Loucy (cell line): ENCODE data around the gene LRRC46.

Experiments used
- H2AFZ ChIP-seq: fragments of 200-600 bp; sonication (generic); 2 replicates; pipeline ENCODE4 v1.6.0; 2016; ENCODE audit warnings: antibody characterized with exemption, mild to moderate bottlenecking, low read length, moderate library complexity
- H3F3A ChIP-seq: fragments of 200-600 bp; 2 replicates; pipeline ENCODE4 v1.6.0; 2016; ENCODE audit warnings: antibody characterized with exemption, low read depth, mild to moderate bottlenecking
- H3K27me3 ChIP-seq: fragments of 200-600 bp; sonication (generic); 2 replicates; pipeline ENCODE4 v1.6.1; 2014; ENCODE audit warnings: low read length, mild to moderate bottlenecking; ENCODE audit not compliant: insufficient read depth, poor library complexity, severe bottlenecking
- H3K36me3 ChIP-seq: fragments of 200-600 bp; sonication (generic); 2 replicates; pipeline ENCODE4 v1.6.1; 2016; ENCODE audit warnings: low read length; ENCODE audit not compliant: insufficient read depth
- H3K4me1 ChIP-seq: fragments of 200-600 bp; sonication (generic); 2 replicates; pipeline ENCODE4 v1.5.1; 2014; ENCODE audit warnings: low read length, mild to moderate bottlenecking; ENCODE audit not compliant: insufficient read depth, poor library complexity, severe bottlenecking
- H3K4me2 ChIP-seq: fragments of 200-600 bp; sonication (generic); 2 replicates; pipeline ENCODE4 v1.6.0; 2014; ENCODE audit warnings: antibody characterized with exemption, low read length, low read depth, mild to moderate bottlenecking; ENCODE audit not compliant: poor library complexity, severe bottlenecking
- H3K4me3 ChIP-seq: fragments of 200-600 bp; sonication (generic); 2 replicates; pipeline ENCODE4 v1.5.1; 2014; ENCODE audit warnings: low read length, mild to moderate bottlenecking, mixed read lengths; ENCODE audit not compliant: poor library complexity, severe bottlenecking
- H3K79me2 ChIP-seq: fragments of 200-600 bp; sonication (generic); 2 replicates; pipeline ENCODE4 v1.6.1; 2014; ENCODE audit warnings: low read length; ENCODE audit not compliant: insufficient read depth
- H3K9ac ChIP-seq: fragments of 200-600 bp; sonication (generic); 2 replicates; pipeline ENCODE4 v1.6.0; 2014; ENCODE audit warnings: mild to moderate bottlenecking, low read depth, low read length, moderate library complexity; ENCODE audit not compliant: poor library complexity, severe bottlenecking
- H3K9me2 ChIP-seq: fragments of 200-600 bp; sonication (generic); replicated peaks from 2 replicates; pipeline ENCODE4 v1.6.1; 2016; ENCODE audit warnings: low read depth, low read length, mixed read lengths
- H3K9me3 ChIP-seq: fragments of 200-600 bp; sonication (generic); 2 replicates; pipeline ENCODE4 v1.6.1; 2014; ENCODE audit warnings: mild to moderate bottlenecking, antibody characterized with exemption, low read length, low read depth; ENCODE audit not compliant: insufficient read depth
- H4K20me1 ChIP-seq: fragments of 200-600 bp; sonication (generic); 2 replicates; pipeline ENCODE4 v1.6.0; 2014; ENCODE audit warnings: antibody characterized with exemption, low read length, mild to moderate bottlenecking; ENCODE audit not compliant: insufficient read depth, poor library complexity, severe bottlenecking
- CTCF ChIP-seq: fragments of 200-600 bp; sonication (generic); conservative IDR thresholded peaks from 2 replicates; pipeline ENCODE4 v1.5.1; 2014; ENCODE audit warnings: mild to moderate bottlenecking, antibody characterized with exemption, low read length
- EZH2phosphoT487 ChIP-seq: fragments of 200-600 bp; IDR thresholded peaks from 2 replicates; pipeline ENCODE4 v1.6.1; 2018; ENCODE audit warnings: antibody characterized with exemption, mild to moderate bottlenecking, moderate library complexity, borderline replicate concordance

LRRC46 gene

GRCh38 chr17:47811709-47812108 is 19.8 kb upstream of the LRRC46 start:
- no peak overlapping the region for H2AFZ ChIP-seq
- H3K9me3 ChIP-seq: no peaks in the 10 kb centered on the region
- no peak overlapping the region for H3K4me2 ChIP-seq
- no peak overlapping the region for H3K4me3 ChIP-seq
- H3K79me2 ChIP-seq: no peaks in the 10 kb centered on the region
- no peaks in the 10 kb centered on the region for H3F3A ChIP-seq
- H3K9me2 ChIP-seq: no peaks in the 10 kb centered on the region
- no peaks in the 10 kb centered on the region for H3K4me1 ChIP-seq
- TF ChIP-seq EZH2phosphoT487 (no peak), CTCF (no peak)
- H4K20me1 ChIP-seq: no peaks in the 10 kb centered on the region
- no peak overlapping the region for H3K9ac ChIP-seq
- H3K36me3 ChIP-seq: peaks cover 10% of the 10 kb centered on the region; the same call in 1 of the 2 replicates
- no peaks in the 10 kb centered on the region for H3K27me3 ChIP-seq

- H3F3A ChIP-seq: no peaks in the 10 kb centered on the region
- TF ChIP-seq EZH2phosphoT487: no peak
- no peak for TF ChIP-seq CTCF
- peaks cover 14% of the 10 kb centered on the region; the same call in 1 of the 2 replicates for H3K36me3 ChIP-seq
- H3K4me3 ChIP-seq: no peak overlapping the region
- no peak overlapping the region for H3K4me2 ChIP-seq
- no peaks in the 10 kb centered on the region for H3K9me3 ChIP-seq
- H3K9ac ChIP-seq: no peak overlapping the region
- no peak overlapping the region for H2AFZ ChIP-seq
- no peaks in the 10 kb centered on the region for H3K9me2 ChIP-seq
- no peaks in the 10 kb centered on the region for H3K79me2 ChIP-seq
- H3K4me1 ChIP-seq: no peaks in the 10 kb centered on the region
- no peaks in the 10 kb centered on the region for H4K20me1 ChIP-seq
- H3K27me3 ChIP-seq: no peaks in the 10 kb centered on the region
Measured at GRCh38 chr17:47812146-47812920, 19.1 kb upstream of the LRRC46 start.

- no peaks in the 10 kb centered on the region for H4K20me1 ChIP-seq
- no peaks in the 10 kb centered on the region for H3K9me2 ChIP-seq
- no peak overlapping the region for H3K9ac ChIP-seq
- H3K9me3 ChIP-seq: no peaks in the 10 kb centered on the region
- TF ChIP-seq EZH2phosphoT487 (no peak), CTCF (no peak)
- H3K4me3 ChIP-seq: no peak overlapping the region
- H3K79me2 ChIP-seq: no peaks in the 10 kb centered on the region
- H3F3A ChIP-seq: no peaks in the 10 kb centered on the region
- H2AFZ ChIP-seq: no peak overlapping the region
- peaks cover 14% of the 10 kb centered on the region; the same call in 1 of the 2 replicates for H3K36me3 ChIP-seq
- H3K4me2 ChIP-seq: no peak overlapping the region
- H3K4me1 ChIP-seq: no peaks in the 10 kb centered on the region
- no peaks in the 10 kb centered on the region for H3K27me3 ChIP-seq
Measured at GRCh38 chr17:47813077-47813476, 18.4 kb upstream of the LRRC46 start.
